Kidney (tissue), 14 donors: Measurements from ENCODE around the gene GRXCR1. TPM values are rescaled to one million over a fixed set of nuclear protein-coding genes. Genes with fewer than 3 reads are reported as not detected.

Experiments used
- DNase-seq, 5 donors: peaks; one replicate each; pipeline ENCODE4 v3.0.0-alpha.2; 2013 to 2020
- FAIRE-seq: peaks from 2 replicates; lab custom pipeline; 2012; peaks lifted over from hg19 to GRCh38; lab: Jason Lieb, UNC
- H3K27ac ChIP-seq, 2 donors: one replicate each; pipeline ENCODE4 v1.7.0; 2013; ENCODE audit warnings: low read depth in 2 of 2, low read length in 2 of 2, inconsistent platforms in 1 of 2
- H3K27me3 ChIP-seq: one replicate; pipeline ENCODE4 v1.7.1; 2013; ENCODE audit warnings: low read length, inconsistent platforms; ENCODE audit not compliant: control insufficient read depth, insufficient read depth
- H3K36me3 ChIP-seq, 3 donors: one replicate each; pipeline versions ENCODE4 v1.7.0 to v1.7.1; 2013; ENCODE audit warnings: low read length in 3 of 3, control low read depth in 1 of 3, inconsistent platforms in 1 of 3; ENCODE audit not compliant: insufficient read depth in 3 of 3, control insufficient read depth in 2 of 3
- H3K4me1 ChIP-seq, 3 donors: one replicate each; pipeline versions ENCODE4 v1.7.0 to v1.7.1; 2013; ENCODE audit warnings: low read length in 3 of 3, inconsistent platforms in 1 of 3, low read depth in 1 of 3; ENCODE audit not compliant: control insufficient read depth in 2 of 3, insufficient read depth in 2 of 3
- H3K4me3 ChIP-seq, 3 donors: one replicate each; pipeline versions ENCODE4 v1.7.0 to v1.8.1; 2013; ENCODE audit warnings: low read length in 3 of 3, control low read depth in 1 of 3, inconsistent platforms in 1 of 3
- H3K9ac ChIP-seq, 3 donors: one replicate each; pipeline versions ENCODE4 v1.7.0 to v1.7.1; 2013; ENCODE audit warnings: low read length in 3 of 3, control low read depth in 1 of 3, inconsistent platforms in 1 of 3
- H3K9me3 ChIP-seq, 3 donors: one replicate each; pipeline versions ENCODE4 v1.7.0 to v1.7.1; 2013; ENCODE audit warnings: low read length in 3 of 3, control low read depth in 1 of 3, inconsistent platforms in 1 of 3; ENCODE audit not compliant: control insufficient read depth in 2 of 3, insufficient read depth in 1 of 3
- CTCF ChIP-seq: IDR thresholded peaks from 3 replicates; pipeline ENCODE4 v1.5.1; 2012; ENCODE audit warnings: mild to moderate bottlenecking, moderate library complexity, borderline replicate concordance; ENCODE audit not compliant: insufficient read depth; ENCODE audit errors: extremely low read depth
- intact Hi-C: fragments of 100-400 bp; cut with DNase I; formaldehyde crosslinking; loops from one replicate; pipeline ENCODE4 v1.11.1; 2022
- polyA plus RNA-seq: library from polyadenylated mRNA; stranded (reverse); fragments of 350-450 nt; fragmentation: Illumina TruSeq; extraction: RNeasy Lipid Tissue Mini Kit (QIAGEN cat#74804); gene quantifications from one replicate; pipeline ENCODE4 v1.2.3, GENCODE V29; 2014; ENCODE audit warnings: low read depth, low replicate concordance; ENCODE audit not compliant: insufficient read depth
- total RNA-seq: library from RNA; stranded (reverse); fragmentation: NEBNext Ultra II Directional; extraction: Animal tissue kit (Norgen Biotek cat#: 25700); gene quantifications from one replicate; pipeline ENCODE4 v1.2.1, GENCODE V29; 2021
- donor health status: control.
- donor health status: control.
- donor health status: control.
- donor health status: control.
- donor health status: control.
- donor health status: DM: yes; HTN: yes; CAD: no.
- donor health status: Normal renal cell carcinoma (clear cell type).

The GRXCR1 gene
- total and polyA plus RNA-seq, 2 donors from 2014 or later = not detected

GRCh38 chr4:42915484-42915883 is 23.0 kb downstream of the GRXCR1 start:
- H3K9me3 ChIP-seq = no peaks in the 10 kb centered on the region
- DNase-seq = no peak
- no peak for TF ChIP-seq CTCF
- FAIRE-seq = no peak
- no peaks in the 10 kb centered on the region for H3K27me3 ChIP-seq
- intact Hi-C loops = no loop called here
- no peaks in the 10 kb centered on the region for H3K4me1 ChIP-seq
- no peak overlapping the region for H3K27ac ChIP-seq
- H3K9ac ChIP-seq = no peak overlapping the region
- H3K36me3 ChIP-seq = no peaks in the 10 kb centered on the region
- H3K4me3 ChIP-seq = no peak overlapping the region

- intact Hi-C loops = no loop called here
- Histone ChIP-seq H3K9ac (no peak overlapping the region), H3K4me3 (no peak overlapping the region), H3K36me3 (no peaks in the 10 kb centered on the region), H3K27me3 (no peaks in the 10 kb centered on the region), H3K27ac (no peak overlapping the region), H3K4me1 (no peaks in the 10 kb centered on the region), H3K9me3 (no peaks in the 10 kb centered on the region)
- no peak for FAIRE-seq
- peak in 3 of 5 donors; percentile 22 to 65 (median 59) for DNase-seq
- no peak for TF ChIP-seq CTCF
Measured at GRCh38 chr4:42917296-42917695, 24.8 kb downstream of the GRXCR1 start.

GRCh38 chr4:42923431-42923830 is 30.9 kb downstream of the GRXCR1 start:
- H3K36me3 ChIP-seq = no peaks in the 10 kb centered on the region
- H3K27ac ChIP-seq = no peak overlapping the region
- no peaks in the 10 kb centered on the region for H3K27me3 ChIP-seq
- H3K9ac ChIP-seq = no peak overlapping the region
- no peaks in the 10 kb centered on the region for H3K4me1 ChIP-seq
- DNase-seq (no peak), FAIRE-seq (no peak)
- intact Hi-C loops = no loop called here
- H3K4me3 ChIP-seq = no peak overlapping the region
- no peak for TF ChIP-seq CTCF
- no peaks in the 10 kb centered on the region for H3K9me3 ChIP-seq

- intact Hi-C loops = no loop called here
- H3K9ac ChIP-seq = no peak overlapping the region
- H3K27ac ChIP-seq = no peak overlapping the region
- H3K9me3 ChIP-seq = no peaks in the 10 kb centered on the region
- DNase-seq (no peak), FAIRE-seq (no peak)
- no peak for TF ChIP-seq CTCF
- no peaks in the 10 kb centered on the region for H3K36me3 ChIP-seq
- no peak overlapping the region for H3K4me3 ChIP-seq
- H3K27me3 ChIP-seq = no peaks in the 10 kb centered on the region
- H3K4me1 ChIP-seq = no peaks in the 10 kb centered on the region
Measured at GRCh38 chr4:42925921-42926320, 33.4 kb downstream of the GRXCR1 start.
